Glomerular visceral epithelial cell (primary cell): ENCODE data around the gene CXCR4.
A peak's percentile ranks its signal among the peaks of the same experiment; 100 is the strongest.

Source experiments
- DNase-seq: peaks from one replicate; pipeline ENCODE4 v3.0.0-alpha.2; 2016; ENCODE audit errors: extremely low spot score

Gene CXCR4

DNA sequence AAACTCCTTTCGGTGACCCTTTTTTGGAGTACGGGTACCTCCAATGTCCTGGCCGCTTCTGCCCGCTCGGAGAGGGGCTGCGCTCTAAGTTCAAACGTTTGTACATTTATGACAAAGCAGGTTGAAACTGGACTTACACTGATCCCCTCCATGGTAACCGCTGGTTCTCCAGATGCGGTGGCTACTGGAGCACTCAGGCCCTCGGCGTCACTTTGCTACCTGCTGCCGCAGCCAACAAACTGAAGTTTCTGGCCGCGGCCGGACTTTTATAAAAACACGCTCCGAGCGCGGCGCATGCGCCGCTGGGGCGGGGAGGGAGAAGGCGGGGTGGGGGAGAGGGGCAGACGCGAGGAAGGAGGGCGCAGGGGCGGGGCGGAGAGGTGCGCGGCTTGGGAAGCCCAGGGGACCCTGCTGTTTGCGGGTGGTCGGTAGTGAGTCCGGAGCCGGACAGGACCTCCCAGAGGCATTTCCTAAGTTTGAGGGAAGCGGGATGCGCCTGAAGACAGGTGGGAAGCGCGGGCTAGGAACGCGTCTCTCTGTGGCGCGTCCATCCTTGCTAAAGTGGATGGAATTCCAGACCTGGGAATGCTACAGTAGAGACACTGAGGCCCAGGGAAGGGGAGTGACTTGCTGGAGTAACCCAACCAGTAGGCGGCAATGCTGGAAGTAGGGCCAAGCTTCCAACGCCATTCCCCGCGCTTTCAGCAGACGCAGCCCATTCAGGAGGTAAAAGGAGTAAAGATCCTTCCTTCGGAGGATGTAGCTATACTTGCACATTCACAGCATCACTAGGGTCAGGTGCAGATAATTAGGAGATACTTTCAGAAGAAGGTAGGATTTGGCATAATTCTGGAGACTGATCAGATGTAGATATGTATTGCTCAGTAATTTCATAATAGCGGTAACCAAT, at the start of gene CXCR4:
CXCR4 (minus strand) TSS at position 241 of the 910 bp plus-strand sequence; CDS start at position 152, 89 bp downstream.
- DNase-seq, result peak; percentile 36

DNA sequence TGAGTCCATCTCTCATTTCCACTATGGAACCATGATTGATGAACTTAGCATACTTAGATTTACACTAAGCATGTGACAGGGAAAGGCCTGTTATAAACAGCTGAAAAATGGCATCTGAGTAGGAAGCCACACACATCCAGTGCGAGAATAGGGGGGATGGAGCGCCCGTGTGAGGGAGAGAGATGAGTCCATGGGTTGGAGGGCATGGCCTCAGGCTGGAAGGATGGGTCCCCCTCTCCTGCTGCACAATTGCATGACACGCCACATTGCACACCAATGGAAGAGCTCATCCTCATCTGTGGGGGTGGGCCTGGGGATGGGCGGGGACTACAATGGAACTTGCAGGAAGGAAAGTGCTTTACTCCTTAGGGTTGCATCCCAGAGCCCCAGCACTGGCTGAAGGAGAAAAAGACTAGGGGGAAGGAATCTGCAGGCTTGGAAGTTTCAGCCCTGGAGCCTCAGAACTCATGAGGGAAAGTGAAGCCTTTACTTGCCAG, 46.4 kb upstream of the CXCR4 start:
- DNase-seq, result no peak

DNA sequence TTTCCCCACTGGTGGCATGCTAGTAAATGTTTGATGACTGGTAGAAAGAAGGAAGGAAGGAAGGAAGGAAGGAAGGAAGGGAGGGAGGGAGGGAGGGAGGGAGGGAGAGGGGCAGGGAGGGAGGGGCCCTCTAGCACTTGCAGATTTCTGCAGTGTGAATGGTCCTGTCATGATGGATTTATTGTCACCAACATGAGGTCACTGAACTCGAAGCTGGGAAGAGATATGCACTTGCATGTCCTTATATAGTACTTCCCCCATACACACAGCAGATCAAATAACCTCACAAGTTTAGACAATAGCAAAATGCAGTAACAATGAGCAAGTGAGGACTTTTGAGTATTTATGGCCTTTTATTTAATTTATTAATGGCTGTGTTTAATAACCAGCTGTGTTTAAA, 44.5 kb upstream of the CXCR4 start:
- DNase-seq, result no peak

DNA sequence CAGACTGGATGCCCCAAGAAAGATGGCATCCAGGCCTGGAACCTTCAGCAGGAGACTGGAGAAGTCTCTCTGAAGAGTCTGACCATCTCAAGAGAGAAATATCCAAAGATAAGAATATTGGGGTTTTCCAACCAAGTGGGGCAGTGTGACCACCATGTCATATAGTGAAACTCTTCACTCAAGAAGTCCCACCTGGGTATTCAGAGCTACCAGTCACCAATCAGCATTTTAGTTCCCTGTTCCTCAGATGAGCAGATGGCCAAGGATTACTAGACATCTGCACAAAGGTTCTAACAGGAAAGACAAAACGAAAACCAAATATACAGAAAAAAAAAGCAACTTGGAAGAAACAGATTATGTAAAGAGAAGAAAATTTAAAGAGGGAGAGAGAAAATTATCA, 38.5 kb upstream of the CXCR4 start:
- no peak for DNase-seq

DNA sequence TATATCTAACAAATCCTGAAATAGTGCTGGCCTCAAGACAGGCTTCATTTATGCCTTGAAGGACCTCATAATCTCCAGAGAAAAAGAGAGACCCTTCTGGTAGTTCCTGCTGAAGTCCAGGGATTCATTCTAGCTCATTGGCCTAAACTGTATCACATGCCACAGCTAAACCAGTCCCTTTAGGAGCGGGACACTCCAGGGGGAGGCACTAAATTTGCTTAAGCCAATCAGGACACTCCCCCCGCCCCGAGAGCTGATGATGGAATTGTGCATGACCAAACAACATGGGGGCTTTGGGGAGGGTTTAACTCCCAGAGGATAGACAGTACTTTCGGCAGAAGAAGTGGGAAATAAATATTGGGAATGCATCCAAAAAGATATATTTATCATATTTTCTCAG, 36.4 kb upstream of the CXCR4 start:
- DNase-seq, result no peak

GRCh38 chr2:136151021-136151971, 33.3 kb upstream of the CXCR4 start:
- DNase-seq, result no peak

DNA sequence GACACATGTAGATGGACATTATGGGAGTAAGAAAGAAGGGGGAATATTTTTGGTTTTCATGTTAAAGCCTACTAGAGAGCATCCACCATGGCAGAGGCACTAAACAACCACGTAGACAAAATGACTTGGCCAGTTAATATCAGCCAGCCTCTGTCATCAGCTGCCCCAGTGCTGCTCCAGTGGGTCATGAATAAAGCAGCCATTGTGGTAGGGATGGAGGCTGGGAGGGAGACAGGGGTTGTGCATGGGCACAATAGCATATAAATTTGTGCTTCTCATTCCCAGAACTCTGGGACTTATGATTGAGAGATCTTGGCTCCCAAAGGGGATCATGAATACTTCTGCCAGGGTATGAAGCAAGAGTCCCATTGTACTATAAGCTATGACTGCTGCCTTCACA, 31.1 kb upstream of the CXCR4 start:
- no peak for DNase-seq

GRCh38 chr2:136146564-136146963, 28.6 kb upstream of the CXCR4 start:
- no peak for DNase-seq

GRCh38 chr2:136143603-136144451, 25.9 kb upstream of the CXCR4 start:
- no peak for DNase-seq

- DNase-seq, result no peak
Measured at GRCh38 chr2:136141510-136142149, 23.7 kb upstream of the CXCR4 start.

DNA sequence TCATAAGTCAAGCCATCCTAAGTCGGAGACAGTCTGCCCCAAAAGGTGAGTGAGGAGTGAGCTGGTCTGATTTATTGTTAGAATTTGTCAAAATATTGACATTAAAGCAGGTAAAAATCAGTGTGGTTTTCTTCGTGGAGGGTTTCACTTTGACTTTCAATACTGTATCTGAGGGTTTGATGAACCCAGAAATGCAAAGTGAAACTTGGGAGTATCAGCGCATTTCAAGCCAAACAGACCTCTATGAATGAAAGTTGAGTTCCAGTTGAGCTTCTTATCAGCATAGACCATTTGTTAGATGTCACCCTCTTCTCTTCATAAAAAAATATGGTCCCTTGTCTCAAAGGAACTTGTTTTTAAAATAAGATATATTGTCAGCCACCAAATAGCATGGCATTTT, 21.7 kb upstream of the CXCR4 start:
- no peak for DNase-seq

GRCh38 chr2:136137982-136138381, 20.0 kb upstream of the CXCR4 start:
- DNase-seq, result no peak

DNA sequence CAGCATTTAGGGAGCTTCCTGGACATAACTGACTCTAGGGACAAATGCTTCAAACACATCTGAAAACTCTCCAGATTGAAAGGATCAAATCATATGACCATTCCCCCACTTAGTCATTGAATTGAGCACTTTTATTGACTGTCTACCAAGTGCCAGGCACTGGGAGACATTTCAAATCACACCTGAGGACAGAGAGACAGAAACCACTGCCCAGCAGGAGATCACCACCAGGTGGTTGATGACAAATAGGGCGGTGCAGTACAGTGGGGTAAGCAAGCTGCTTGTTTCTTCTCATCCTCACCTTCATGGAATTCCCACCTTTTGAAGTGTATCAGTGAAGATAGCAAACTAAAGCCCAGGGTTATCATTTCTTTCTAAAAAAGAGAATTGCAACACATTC, 19.0 kb upstream of the CXCR4 start:
- no peak for DNase-seq

- DNase-seq, result no peak
Measured at GRCh38 chr2:136135921-136136906, 18.3 kb upstream of the CXCR4 start.

- no peak for DNase-seq
Measured at GRCh38 chr2:136135462-136135861, 17.5 kb upstream of the CXCR4 start.

- DNase-seq, result no peak
Measured at GRCh38 chr2:136134126-136134525, 16.2 kb upstream of the CXCR4 start.

DNA sequence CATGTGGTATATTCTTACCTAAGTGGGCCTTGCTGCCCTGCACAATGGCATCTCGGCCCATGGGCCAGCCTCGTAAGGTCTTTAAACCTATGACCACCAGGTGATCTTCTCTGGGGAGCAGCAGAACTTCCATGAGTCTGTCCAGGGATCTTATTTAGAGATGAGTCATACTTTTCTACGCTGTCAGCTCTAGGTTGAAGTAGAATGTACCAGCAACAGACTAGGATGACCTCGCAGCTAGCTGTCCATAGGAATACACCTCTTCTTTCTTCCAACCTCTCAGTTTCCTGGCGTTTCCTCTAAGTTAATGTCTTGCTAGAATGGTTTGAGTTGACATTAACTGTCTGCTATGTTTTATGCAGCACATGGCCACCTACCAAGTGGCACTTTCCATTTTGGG, 15.6 kb upstream of the CXCR4 start:
- no peak for DNase-seq

- no peak for DNase-seq
Measured at GRCh38 chr2:136133176-136133575, 15.2 kb upstream of the CXCR4 start.

- no peak for DNase-seq
Measured at GRCh38 chr2:136132825-136133155, 14.8 kb upstream of the CXCR4 start.
